Measurements from ENCODE around the gene NT5DC3.

The NT5DC3 gene

GRCh38 chr12:103821773-103822172 is 19.3 kb downstream of the NT5DC3 start:
- Histone ChIP-seq H3K27ac (ENCODE audit: insufficient read depth, low read length, poor library complexity, severe bottlenecking) (no peak overlapping the region), H3K9me3 (ENCODE audit: control insufficient read depth, low read length) (no peaks in the 10 kb centered on the region)
- DNase-seq = no peak

GRCh38 chr12:103820881-103821489 is 20.0 kb downstream of the NT5DC3 start:
- DNase-seq = no peak

More at GRCh38 chr12:103821773-103822172, 19.3 kb downstream of the NT5DC3 start:
- H3K4me3 ChIP-seq (ENCODE audit: insufficient read depth, low read depth, low read length, poor library complexity, severe bottlenecking) = no peak overlapping the region
- H3K36me3 ChIP-seq (ENCODE audit: control insufficient read depth, insufficient read depth, low read length) = no peaks in the 10 kb centered on the region
- no peaks in the 10 kb centered on the region for H3K27me3 ChIP-seq (replicated peaks; ENCODE audit: control insufficient read depth, insufficient read depth, low read length, poor library complexity, severe bottlenecking)
- no peaks in the 10 kb centered on the region for H3K4me1 ChIP-seq (ENCODE audit: control insufficient read depth, insufficient read depth, low read length, poor library complexity, severe bottlenecking)

GRCh38 chr12:103820361-103820760 is 20.7 kb downstream of the NT5DC3 start:
- DNase-seq = no peak
- Histone ChIP-seq H3K4me1 (ENCODE audit: control insufficient read depth, insufficient read depth, low read length, poor library complexity, severe bottlenecking) (no peaks in the 10 kb centered on the region), H3K27ac (ENCODE audit: insufficient read depth, low read length, poor library complexity, severe bottlenecking) (no peak overlapping the region), H3K36me3 (ENCODE audit: control insufficient read depth, insufficient read depth, low read length) (no peaks in the 10 kb centered on the region), H3K27me3 (replicated peaks; ENCODE audit: control insufficient read depth, insufficient read depth, low read length, poor library complexity, severe bottlenecking) (no peaks in the 10 kb centered on the region), H3K4me3 (ENCODE audit: insufficient read depth, low read depth, low read length, poor library complexity, severe bottlenecking) (no peak overlapping the region), H3K9me3 (ENCODE audit: control insufficient read depth, low read length) (no peaks in the 10 kb centered on the region)

More at GRCh38 chr12:103820881-103821489, 20.0 kb downstream of the NT5DC3 start:
- H3K27me3 ChIP-seq (replicated peaks; ENCODE audit: control insufficient read depth, insufficient read depth, low read length, poor library complexity, severe bottlenecking) = no peaks in the 10 kb centered on the region
- no peaks in the 10 kb centered on the region for H3K9me3 ChIP-seq (ENCODE audit: control insufficient read depth, low read length)
- no peak overlapping the region for H3K27ac ChIP-seq (ENCODE audit: insufficient read depth, low read length, poor library complexity, severe bottlenecking)
- no peaks in the 10 kb centered on the region for H3K36me3 ChIP-seq (ENCODE audit: control insufficient read depth, insufficient read depth, low read length)
- H3K4me1 ChIP-seq (ENCODE audit: control insufficient read depth, insufficient read depth, low read length, poor library complexity, severe bottlenecking) = no peaks in the 10 kb centered on the region
- no peak overlapping the region for H3K4me3 ChIP-seq (ENCODE audit: insufficient read depth, low read depth, low read length, poor library complexity, severe bottlenecking)

- H3K9me3 ChIP-seq (ENCODE audit: control insufficient read depth, low read length) = no peaks in the 10 kb centered on the region
- H3K4me3 ChIP-seq (ENCODE audit: insufficient read depth, low read depth, low read length, poor library complexity, severe bottlenecking) = no peak overlapping the region
- no peaks in the 10 kb centered on the region for H3K36me3 ChIP-seq (ENCODE audit: control insufficient read depth, insufficient read depth, low read length)
- H3K27ac ChIP-seq (ENCODE audit: insufficient read depth, low read length, poor library complexity, severe bottlenecking) = no peak overlapping the region
- H3K4me1 ChIP-seq (ENCODE audit: control insufficient read depth, insufficient read depth, low read length, poor library complexity, severe bottlenecking) = no peaks in the 10 kb centered on the region
- H3K27me3 ChIP-seq (replicated peaks; ENCODE audit: control insufficient read depth, insufficient read depth, low read length, poor library complexity, severe bottlenecking) = no peaks in the 10 kb centered on the region
- DNase-seq = no peak
These were observed 21.1 kb downstream of the NT5DC3 start for GRCh38 chr12:103819892-103820291.

- Histone ChIP-seq H3K4me3 (ENCODE audit: insufficient read depth, low read depth, low read length, poor library complexity, severe bottlenecking) (no peak overlapping the region), H3K36me3 (ENCODE audit: control insufficient read depth, insufficient read depth, low read length) (no peaks in the 10 kb centered on the region), H3K27me3 (replicated peaks; ENCODE audit: control insufficient read depth, insufficient read depth, low read length, poor library complexity, severe bottlenecking) (no peaks in the 10 kb centered on the region), H3K27ac (ENCODE audit: insufficient read depth, low read length, poor library complexity, severe bottlenecking) (no peak overlapping the region), H3K9me3 (ENCODE audit: control insufficient read depth, low read length) (no peaks in the 10 kb centered on the region), H3K4me1 (ENCODE audit: control insufficient read depth, insufficient read depth, low read length, poor library complexity, severe bottlenecking) (no peaks in the 10 kb centered on the region)
- no peak for DNase-seq
These were observed 21.7 kb downstream of the NT5DC3 start for GRCh38 chr12:103819312-103819711.

- Histone ChIP-seq H3K27ac (ENCODE audit: insufficient read depth, low read length, poor library complexity, severe bottlenecking) (no peak overlapping the region), H3K4me1 (ENCODE audit: control insufficient read depth, insufficient read depth, low read length, poor library complexity, severe bottlenecking) (no peaks in the 10 kb centered on the region), H3K4me3 (ENCODE audit: insufficient read depth, low read depth, low read length, poor library complexity, severe bottlenecking) (no peak overlapping the region), H3K9me3 (ENCODE audit: control insufficient read depth, low read length) (no peaks in the 10 kb centered on the region), H3K27me3 (replicated peaks; ENCODE audit: control insufficient read depth, insufficient read depth, low read length, poor library complexity, severe bottlenecking) (no peaks in the 10 kb centered on the region), H3K36me3 (ENCODE audit: control insufficient read depth, insufficient read depth, low read length) (no peaks in the 10 kb centered on the region)
- DNase-seq = no peak
These were observed 23.2 kb downstream of the NT5DC3 start for GRCh38 chr12:103817791-103818190.

- Histone ChIP-seq H3K27me3 (replicated peaks; ENCODE audit: control insufficient read depth, insufficient read depth, low read length, poor library complexity, severe bottlenecking) (no peaks in the 10 kb centered on the region), H3K9me3 (ENCODE audit: control insufficient read depth, low read length) (no peaks in the 10 kb centered on the region), H3K36me3 (ENCODE audit: control insufficient read depth, insufficient read depth, low read length) (no peaks in the 10 kb centered on the region), H3K4me1 (ENCODE audit: control insufficient read depth, insufficient read depth, low read length, poor library complexity, severe bottlenecking) (no peaks in the 10 kb centered on the region), H3K27ac (ENCODE audit: insufficient read depth, low read length, poor library complexity, severe bottlenecking) (no peak overlapping the region), H3K4me3 (ENCODE audit: insufficient read depth, low read depth, low read length, poor library complexity, severe bottlenecking) (no peak overlapping the region)
- DNase-seq = no peak
These were observed 24.4 kb downstream of the NT5DC3 start for GRCh38 chr12:103816663-103817062.

- no peak for DNase-seq
- Histone ChIP-seq H3K36me3 (ENCODE audit: control insufficient read depth, insufficient read depth, low read length) (no peaks in the 10 kb centered on the region), H3K27ac (ENCODE audit: insufficient read depth, low read length, poor library complexity, severe bottlenecking) (no peak overlapping the region)
These were observed 26.6 kb downstream of the NT5DC3 start for GRCh38 chr12:103814436-103814835.

GRCh38 chr12:103813949-103814348 is 27.1 kb downstream of the NT5DC3 start:
- no peaks in the 10 kb centered on the region for H3K36me3 ChIP-seq (ENCODE audit: control insufficient read depth, insufficient read depth, low read length)
- H3K4me3 ChIP-seq (ENCODE audit: insufficient read depth, low read depth, low read length, poor library complexity, severe bottlenecking) = no peak overlapping the region
- no peak overlapping the region for H3K27ac ChIP-seq (ENCODE audit: insufficient read depth, low read length, poor library complexity, severe bottlenecking)
- DNase-seq = no peak
- no peaks in the 10 kb centered on the region for H3K9me3 ChIP-seq (ENCODE audit: control insufficient read depth, low read length)
- H3K27me3 ChIP-seq (replicated peaks; ENCODE audit: control insufficient read depth, insufficient read depth, low read length, poor library complexity, severe bottlenecking) = no peaks in the 10 kb centered on the region
- no peaks in the 10 kb centered on the region for H3K4me1 ChIP-seq (ENCODE audit: control insufficient read depth, insufficient read depth, low read length, poor library complexity, severe bottlenecking)

More at GRCh38 chr12:103814436-103814835, 26.6 kb downstream of the NT5DC3 start:
- no peaks in the 10 kb centered on the region for H3K4me1 ChIP-seq (ENCODE audit: control insufficient read depth, insufficient read depth, low read length, poor library complexity, severe bottlenecking)
- H3K27me3 ChIP-seq (replicated peaks; ENCODE audit: control insufficient read depth, insufficient read depth, low read length, poor library complexity, severe bottlenecking) = no peaks in the 10 kb centered on the region
- H3K4me3 ChIP-seq (ENCODE audit: insufficient read depth, low read depth, low read length, poor library complexity, severe bottlenecking) = no peak overlapping the region
- H3K9me3 ChIP-seq (ENCODE audit: control insufficient read depth, low read length) = no peaks in the 10 kb centered on the region

GRCh38 chr12:103813426-103813825 is 27.6 kb downstream of the NT5DC3 start:
- H3K27me3 ChIP-seq (replicated peaks; ENCODE audit: control insufficient read depth, insufficient read depth, low read length, poor library complexity, severe bottlenecking) = no peaks in the 10 kb centered on the region
- H3K9me3 ChIP-seq (ENCODE audit: control insufficient read depth, low read length) = no peaks in the 10 kb centered on the region
- H3K4me1 ChIP-seq (ENCODE audit: control insufficient read depth, insufficient read depth, low read length, poor library complexity, severe bottlenecking) = no peaks in the 10 kb centered on the region
- DNase-seq = no peak
- no peaks in the 10 kb centered on the region for H3K36me3 ChIP-seq (ENCODE audit: control insufficient read depth, insufficient read depth, low read length)
- no peak overlapping the region for H3K4me3 ChIP-seq (ENCODE audit: insufficient read depth, low read depth, low read length, poor library complexity, severe bottlenecking)
- H3K27ac ChIP-seq (ENCODE audit: insufficient read depth, low read length, poor library complexity, severe bottlenecking) = no peak overlapping the region

Data from effector memory CD4-positive, alpha-beta T cell (primary cell).